ENCODE results near the gene RAPGEF4.
"Not testable (repeated sequence)": the region's sequence is repeated elsewhere in the genome, so short reads cannot be mapped to it uniquely, and the experiment has no call there.

Gene RAPGEF4

GRCh38 chr2:172774302-172774701 is 38.7 kb downstream of the RAPGEF4 start:
- DNase-seq (ENCODE audit: low spot score), result no peak

GRCh38 chr2:172775319-172775718 is 39.7 kb downstream of the RAPGEF4 start:
- no peak for DNase-seq (ENCODE audit: low spot score)

- no peak for DNase-seq (ENCODE audit: low spot score)
Measured at GRCh38 chr2:172777431-172777830, 41.8 kb downstream of the RAPGEF4 start.

DNA sequence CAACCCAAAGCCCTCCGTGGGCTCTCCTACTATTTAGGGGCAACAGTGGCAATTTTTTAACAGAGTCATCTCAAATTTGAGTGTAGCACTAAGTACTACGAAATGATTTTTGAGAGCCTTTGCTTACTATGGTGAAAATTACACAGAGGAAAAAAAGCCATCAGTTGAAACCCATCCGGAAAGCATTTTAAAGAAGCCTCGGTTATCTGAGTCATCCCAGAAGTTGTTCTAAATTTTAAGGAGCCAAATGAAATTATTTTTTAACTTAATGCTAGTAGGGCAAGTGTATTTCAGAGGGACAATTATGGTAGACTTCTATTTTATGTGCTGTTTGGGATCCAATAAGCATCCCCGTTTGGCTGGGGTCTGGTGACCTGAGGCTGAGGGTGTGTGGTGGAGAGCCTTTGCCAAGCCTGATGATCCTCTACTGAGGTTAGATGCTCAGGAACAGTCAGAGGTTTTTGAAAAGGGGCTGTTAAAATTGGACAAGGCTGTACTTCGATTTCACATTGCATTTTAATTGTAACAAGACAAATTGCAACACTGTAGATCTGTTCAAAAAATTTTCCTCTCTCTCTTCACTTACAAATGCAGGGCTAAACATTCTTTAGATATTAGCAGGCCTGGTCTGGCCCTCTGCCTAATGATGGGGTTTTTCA is 47.0 kb downstream of the RAPGEF4 start:
- DNase-seq (ENCODE audit: low spot score), result no peak

DNA sequence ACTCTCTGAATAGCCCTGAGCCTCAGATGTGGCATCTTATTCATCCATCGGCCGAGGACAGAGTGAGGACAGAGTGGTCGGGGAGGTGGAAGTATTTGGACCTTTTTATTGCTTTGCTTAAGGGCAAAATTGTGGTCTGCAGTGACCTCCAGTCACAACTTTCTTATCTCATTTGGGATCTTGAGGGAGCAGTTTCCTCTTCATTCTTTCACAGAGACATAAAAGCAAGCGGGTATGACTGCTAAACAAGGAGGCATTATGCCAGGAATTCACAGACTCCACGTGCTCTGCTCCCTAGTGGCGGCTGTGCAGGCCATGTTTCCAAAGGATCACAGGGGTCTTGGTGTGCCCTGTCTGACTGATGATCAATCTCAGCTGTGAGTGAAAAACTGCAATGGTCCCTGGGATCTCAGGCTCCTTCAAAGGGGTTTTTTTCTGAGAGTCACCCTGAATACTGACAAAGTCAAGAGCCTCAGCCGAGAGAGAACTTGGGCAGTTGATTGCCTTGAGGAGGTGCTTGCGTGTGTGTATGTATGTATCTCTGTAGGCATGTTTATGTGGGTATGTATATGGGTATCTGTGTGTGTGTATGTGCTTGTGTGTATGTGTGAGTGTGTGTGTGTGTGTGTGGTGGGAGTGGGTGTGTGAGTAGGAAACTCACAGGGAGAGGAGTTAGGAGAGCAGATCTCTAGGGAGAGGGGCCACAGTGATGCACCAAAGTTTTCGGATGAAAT is 47.7 kb downstream of the RAPGEF4 start:
- no peak for DNase-seq (ENCODE audit: low spot score)

DNA sequence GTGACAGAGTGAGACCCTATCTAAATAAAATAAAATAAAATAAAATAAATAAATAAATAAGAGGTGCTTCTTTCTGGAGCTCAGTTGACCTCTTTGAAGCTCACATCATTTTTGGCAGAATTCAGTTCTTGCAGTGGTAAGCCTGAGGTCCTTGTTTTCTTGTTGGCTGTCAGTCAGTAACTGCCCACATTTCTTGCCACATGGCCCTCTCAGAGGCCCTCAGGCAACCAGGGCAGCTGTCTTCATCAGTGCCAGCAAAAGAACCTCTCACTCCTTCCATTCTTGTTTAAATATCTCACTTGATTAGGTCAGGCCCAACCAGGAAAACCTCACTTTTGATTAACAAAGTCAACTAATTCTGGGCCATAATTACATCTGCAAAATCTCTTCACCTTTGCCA is 53.2 kb downstream of the RAPGEF4 start:
- no peak for DNase-seq (ENCODE audit: low spot score)

- DNase-seq (ENCODE audit: low spot score), result no peak
Measured at GRCh38 chr2:172790404-172790803, 54.8 kb downstream of the RAPGEF4 start.

GRCh38 chr2:172791953-172792352 is 56.3 kb downstream of the RAPGEF4 start:
- DNase-seq (ENCODE audit: low spot score), result no peak

GRCh38 chr2:172792711-172793110 is 57.1 kb downstream of the RAPGEF4 start:
- DNase-seq (ENCODE audit: low spot score), result no peak

DNA sequence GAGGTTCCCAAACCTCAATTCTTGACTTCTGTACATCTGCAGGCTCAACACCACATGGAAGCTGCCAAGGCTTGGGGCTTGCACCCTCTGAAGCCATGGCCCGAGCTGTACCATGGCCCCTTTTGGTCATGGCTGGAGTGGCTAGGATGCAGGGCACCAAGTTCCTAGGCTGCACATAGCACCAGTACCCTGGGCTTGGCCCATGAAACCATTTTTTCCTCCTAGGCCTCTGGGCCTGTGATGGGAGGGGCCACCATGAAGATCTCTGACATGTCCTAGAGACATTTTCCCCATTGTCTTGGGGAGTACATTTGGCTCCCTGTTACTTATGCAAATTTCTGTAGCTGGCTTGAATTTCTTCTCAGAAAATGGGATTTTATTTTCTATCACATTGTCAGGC is 67.7 kb downstream of the RAPGEF4 start:
- not testable (repeated sequence) for DNase-seq (ENCODE audit: low spot score)

- no peak for DNase-seq (ENCODE audit: low spot score)
Measured at GRCh38 chr2:172804423-172804822, 68.8 kb downstream of the RAPGEF4 start.

- peak; percentile 15 for DNase-seq (ENCODE audit: low spot score)
Measured at GRCh38 chr2:172806493-172806892, 70.8 kb downstream of the RAPGEF4 start.

- DNase-seq (ENCODE audit: low spot score), result no peak
Measured at GRCh38 chr2:172806996-172807395, 71.4 kb downstream of the RAPGEF4 start.

GRCh38 chr2:172808156-172808555 is 72.5 kb downstream of the RAPGEF4 start:
- no peak for DNase-seq (ENCODE audit: low spot score)

DNA sequence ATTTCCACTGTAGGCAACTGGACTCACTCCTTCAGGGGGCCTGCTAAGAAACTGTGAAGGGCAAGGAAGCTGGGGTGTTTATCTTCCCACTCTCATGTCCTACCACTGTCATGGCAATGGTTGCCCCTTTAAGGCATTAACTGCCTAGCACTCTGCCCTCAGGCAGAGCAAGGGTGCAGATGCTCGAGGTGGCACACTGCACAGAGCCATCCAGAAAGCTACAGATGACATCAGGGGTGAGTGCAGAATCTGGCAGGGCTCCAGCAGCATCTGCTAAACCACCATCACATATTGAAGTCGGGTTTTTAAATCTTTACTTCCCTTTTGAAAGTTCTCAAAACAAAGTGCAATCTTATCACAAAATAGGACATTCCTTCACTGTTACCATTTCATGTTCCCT is 75.4 kb downstream of the RAPGEF4 start:
- DNase-seq (ENCODE audit: low spot score), result no peak

- DNase-seq (ENCODE audit: low spot score), result no peak
Measured at GRCh38 chr2:172812158-172812744, 76.6 kb downstream of the RAPGEF4 start.

DNA sequence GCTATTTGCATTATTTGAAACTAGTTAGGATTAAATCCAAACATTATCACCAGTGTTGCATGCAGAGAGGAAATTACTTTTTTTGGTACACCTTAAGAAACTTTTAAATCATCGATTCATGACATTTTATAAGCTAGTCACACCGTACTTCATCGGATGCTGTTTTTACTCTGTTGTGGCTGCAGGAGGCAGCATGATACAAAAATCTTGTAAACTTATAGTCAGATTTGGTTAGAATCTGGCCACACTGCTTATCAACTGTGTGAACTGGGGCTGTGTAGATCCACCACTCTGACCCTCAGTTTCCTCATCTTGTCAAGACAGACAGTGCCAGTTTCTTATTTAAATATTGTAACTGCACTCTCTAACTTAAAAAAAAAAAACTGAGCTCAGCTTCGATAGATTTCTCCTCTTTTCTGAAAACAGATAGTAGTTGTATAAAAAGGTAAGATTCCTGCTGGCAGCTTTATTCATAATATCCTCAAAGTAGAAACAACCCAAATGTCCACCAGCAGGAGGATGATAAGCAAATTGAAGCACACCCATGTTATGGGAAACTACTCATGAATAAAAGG is 77.8 kb downstream of the RAPGEF4 start:
- DNase-seq (ENCODE audit: low spot score), result no peak

- no peak for DNase-seq (ENCODE audit: low spot score)
Measured at GRCh38 chr2:172817411-172817810, 81.8 kb downstream of the RAPGEF4 start.

GRCh38 chr2:172819943-172820342 is 84.3 kb downstream of the RAPGEF4 start:
- no peak for DNase-seq (ENCODE audit: low spot score)

GRCh38 chr2:172821370-172822338 is 86.0 kb downstream of the RAPGEF4 start:
- no peak for DNase-seq (ENCODE audit: low spot score)

- no peak for DNase-seq (ENCODE audit: low spot score)
Measured at GRCh38 chr2:172822585-172822984, 86.9 kb downstream of the RAPGEF4 start.

Data from germinal center (tissue), 1 donor.